Fibroblast of gingiva (primary cell): ENCODE measurements around the gene ZDHHC8.

Source experiments
- DNase-seq: peaks from one replicate; pipeline ENCODE4 v3.0.0-alpha.2; 2011; ENCODE audit warnings: low read depth

The ZDHHC8 gene, protein sequence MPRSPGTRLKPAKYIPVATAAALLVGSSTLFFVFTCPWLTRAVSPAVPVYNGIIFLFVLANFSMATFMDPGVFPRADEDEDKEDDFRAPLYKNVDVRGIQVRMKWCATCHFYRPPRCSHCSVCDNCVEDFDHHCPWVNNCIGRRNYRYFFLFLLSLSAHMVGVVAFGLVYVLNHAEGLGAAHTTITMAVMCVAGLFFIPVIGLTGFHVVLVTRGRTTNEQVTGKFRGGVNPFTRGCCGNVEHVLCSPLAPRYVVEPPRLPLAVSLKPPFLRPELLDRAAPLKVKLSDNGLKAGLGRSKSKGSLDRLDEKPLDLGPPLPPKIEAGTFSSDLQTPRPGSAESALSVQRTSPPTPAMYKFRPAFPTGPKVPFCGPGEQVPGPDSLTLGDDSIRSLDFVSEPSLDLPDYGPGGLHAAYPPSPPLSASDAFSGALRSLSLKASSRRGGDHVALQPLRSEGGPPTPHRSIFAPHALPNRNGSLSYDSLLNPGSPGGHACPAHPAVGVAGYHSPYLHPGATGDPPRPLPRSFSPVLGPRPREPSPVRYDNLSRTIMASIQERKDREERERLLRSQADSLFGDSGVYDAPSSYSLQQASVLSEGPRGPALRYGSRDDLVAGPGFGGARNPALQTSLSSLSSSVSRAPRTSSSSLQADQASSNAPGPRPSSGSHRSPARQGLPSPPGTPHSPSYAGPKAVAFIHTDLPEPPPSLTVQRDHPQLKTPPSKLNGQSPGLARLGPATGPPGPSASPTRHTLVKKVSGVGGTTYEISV

DNA sequence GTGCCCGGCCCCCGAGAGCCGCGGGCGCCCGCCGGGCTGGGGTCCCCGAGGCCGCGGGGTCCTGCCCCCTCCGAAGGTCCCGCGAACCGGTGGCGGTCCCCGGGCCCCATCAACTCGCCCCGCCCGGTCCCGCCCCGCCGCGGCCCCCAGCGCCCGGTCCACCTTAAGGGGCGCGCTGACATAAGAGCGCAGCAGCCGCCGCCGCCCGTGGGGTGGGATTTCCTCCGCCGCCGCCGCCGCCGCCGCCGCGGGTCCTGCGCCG is at the start of gene ZDHHC8:
Gene ZDHHC8, plus strand, starts transcription at position 208 of the 262 bp plus-strand sequence. CDS start 144 bp downstream, outside the sequence.
- peak; percentile 20 for DNase-seq

DNA sequence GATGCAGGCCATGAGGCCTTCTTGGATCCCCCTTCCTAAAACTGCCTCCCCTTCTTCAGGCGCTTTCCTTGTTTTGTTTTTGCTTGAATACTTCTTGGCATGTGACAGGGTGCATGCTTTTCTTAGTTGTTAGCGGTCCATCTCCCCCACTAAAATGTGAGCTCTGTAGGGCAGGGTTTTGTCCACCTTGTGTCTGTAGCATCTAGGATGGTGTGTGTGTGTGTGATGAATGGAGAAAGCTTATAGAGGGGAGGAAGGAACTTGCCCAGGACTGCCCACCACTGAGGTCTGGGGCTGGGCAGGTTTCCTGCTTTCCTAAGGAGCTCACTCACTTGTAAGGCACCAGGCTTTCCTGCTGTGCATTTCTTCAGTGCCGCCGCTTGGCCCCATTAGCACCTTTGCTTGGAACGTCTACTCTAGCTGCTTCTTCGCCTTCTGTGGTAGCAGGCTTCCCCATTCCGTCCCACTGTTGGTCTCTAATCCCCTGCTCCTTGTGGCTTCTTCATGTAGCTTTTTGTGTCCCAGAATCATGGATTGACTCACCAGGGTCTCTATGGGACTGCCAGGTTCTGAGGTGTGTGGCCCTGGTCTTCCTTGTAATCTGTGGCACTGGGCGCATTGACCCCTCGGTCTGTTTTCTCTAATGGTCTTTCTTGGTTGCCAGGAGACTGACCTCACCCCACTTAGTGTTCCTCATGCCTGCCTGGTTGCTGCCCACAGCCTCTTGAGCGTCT is 48.3 kb upstream of the ZDHHC8 start:
- DNase-seq: no peak

DNA sequence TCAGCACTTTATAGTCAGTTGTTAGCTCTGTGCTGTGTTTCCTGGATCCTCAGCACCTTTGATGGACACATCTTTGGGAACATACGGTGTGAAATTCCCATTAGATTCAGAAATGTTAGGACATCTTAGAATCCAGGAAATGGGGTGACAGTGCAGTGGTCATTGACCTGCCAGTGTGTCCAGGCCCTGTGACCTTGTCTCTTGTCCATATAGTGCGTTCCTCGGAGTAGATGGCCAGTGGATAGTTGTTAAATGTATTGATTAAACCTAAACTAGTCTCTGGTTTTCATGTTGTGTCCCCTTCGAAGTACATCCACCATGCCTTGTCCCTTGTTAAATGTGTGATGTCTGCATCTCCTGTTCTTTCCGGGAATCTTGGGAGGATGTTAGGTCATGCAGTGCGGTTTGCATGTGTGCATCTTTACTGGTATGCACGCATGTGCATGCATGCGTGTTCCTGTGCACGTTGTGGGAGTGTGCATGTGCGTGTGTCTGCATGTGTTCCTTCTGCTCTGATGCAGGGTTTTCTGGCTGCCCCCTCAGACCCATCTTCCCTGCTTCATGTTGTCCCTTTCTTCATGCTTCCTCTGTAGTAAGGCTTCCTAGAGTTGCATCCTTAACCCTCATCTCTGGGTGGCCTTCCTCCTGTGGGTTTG is 47.6 kb upstream of the ZDHHC8 start:
- DNase-seq: no peak

DNA sequence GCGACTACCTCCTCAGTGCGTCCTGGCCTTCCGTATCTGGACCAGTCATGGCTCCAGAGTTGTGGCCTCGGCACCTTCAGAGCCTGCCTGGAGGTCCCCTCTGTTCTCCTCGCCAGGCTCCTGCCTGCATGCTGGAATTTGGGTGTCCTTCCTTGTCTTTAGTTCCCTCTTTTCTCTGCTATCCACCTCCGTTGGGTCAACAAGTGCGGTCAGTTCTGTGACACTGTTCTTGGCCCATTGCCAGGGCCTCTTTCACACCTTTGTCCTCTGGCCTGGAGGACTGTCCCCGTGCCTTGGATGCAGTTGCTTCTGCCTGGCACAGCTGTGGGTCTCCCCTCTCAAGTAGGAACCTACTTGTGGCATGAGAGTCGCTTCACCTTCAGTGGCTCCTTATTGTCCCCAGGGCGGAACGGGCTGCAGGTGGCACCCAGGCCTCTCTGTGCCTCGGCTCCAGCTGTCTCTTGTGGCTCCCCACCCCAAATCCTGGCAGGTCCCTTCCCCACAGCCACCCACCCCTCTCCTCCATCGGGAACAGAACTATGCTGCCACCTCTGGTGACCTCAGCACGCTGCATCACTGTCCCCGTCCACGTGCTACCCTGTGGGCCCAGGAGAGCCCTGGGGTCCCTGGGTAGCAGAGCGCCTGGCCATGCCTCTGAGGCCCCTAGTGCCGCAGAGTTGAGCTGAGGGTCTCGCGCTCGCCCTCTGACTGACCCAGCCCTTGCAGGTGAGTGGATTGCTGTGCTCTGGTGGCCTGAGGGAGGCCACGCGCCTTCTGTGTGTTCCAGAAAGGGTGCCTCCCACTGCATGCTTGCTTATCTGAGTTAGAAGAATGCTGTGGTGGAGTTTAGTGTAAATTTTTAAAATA is 46.8 kb upstream of the ZDHHC8 start:
- no peak for DNase-seq

DNA sequence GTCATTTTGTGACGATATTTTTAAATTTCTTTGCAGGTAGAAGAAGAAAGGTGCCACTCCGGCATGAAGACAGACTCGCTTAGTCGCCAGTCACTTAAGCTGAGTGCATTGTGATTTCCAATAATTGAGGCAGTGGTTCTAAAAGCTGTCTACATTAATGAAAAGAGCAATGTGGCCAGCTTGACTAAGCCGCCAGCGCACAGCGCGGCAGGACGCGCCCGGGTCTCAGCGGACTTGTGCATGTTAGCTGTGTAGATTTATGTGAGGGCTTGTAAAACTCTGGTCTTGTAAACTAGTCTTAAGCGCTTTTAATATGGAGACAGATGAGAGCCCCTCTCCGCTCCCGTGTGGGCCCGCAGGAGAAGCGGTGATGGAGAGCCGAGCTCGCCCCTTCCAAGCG is 46.0 kb upstream of the ZDHHC8 start:
- DNase-seq: no peak

DNA sequence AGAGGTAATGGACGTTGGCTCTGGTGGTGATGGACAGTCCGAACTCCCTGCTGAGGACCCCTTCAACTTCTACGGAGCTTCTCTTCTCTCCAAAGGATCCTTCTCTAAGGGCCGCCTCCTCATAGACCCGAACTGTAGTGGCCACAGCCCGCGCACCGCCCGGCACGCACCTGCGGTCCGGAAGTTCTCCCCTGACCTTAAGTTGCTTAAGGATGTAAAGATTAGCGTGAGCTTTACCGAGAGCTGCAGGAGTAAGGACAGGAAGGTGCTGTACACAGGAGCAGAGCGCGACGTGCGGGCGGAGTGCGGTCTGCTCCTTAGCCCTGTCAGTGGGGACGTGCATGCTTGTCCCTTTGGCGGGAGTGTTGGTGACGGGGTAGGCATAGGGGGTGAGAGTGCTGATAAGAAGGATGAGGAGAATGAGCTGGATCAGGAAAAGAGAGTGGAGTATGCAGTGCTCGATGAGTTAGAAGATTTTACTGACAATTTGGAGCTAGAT is 45.5 kb upstream of the ZDHHC8 start:
- no peak for DNase-seq

DNA sequence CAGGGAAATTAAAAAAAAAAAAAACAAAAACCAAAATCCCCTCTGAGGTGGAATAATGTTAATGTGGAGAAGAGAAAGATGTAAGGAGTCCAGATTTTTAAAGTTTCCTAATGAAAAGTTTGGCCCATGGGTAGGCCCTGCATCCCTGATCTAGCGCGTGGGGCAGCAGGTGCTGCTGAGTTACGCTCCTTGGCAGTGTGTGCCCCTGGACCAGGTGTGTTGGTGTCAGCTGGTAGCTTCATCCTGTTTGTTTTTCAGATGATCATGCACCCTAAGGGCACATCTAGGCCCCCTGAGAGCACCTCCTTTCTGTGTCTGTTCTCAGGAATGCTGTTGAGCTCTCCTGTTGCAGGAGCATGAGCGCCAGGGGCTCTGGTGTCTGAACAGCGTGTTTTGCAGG is 44.8 kb upstream of the ZDHHC8 start:
- no peak for DNase-seq

DNA sequence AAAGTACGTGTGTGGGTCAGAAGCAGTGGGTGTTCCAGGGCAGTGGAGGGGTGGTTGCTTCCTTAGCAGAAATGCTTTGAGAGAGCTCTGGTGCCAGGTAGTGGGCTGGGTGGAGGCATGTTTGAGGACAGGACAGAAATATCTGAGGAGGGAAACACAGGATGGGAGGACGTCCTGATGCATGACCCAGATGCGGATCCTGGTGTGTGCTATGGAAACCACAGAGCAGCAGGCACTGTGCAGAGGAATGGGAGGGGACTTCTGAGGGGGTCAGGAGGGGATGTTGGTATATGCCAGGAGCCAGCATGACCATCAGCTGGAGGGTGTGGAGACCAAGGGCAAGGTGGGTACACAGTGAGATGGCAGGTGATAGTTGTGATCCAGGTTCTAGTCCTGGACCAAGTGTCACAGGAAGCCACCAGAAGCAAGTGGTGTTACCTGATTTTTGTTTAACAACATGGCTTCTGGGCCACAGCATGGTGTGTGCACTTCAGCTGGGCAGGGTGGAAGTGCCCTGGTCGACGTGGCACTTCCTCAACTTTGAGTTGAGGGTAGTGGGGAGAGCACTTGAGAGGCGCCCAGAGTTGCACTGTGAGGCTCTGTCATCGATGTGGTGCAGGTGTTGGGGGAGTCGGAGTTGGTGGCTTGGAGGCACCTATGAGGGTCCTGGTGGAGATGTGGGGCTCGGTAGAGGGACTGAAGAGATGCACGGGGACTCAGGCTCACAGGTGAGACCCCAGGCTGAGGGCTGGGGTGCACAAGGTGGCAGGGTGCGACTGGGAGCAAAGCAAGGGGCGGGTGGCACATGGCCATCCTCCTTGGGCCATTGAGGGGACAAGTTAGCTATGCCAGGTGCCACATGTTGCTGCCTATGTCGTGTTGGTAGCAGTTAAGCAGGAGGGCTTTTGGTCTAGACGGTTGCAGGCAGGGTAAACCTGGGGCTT is 44.0 kb upstream of the ZDHHC8 start:
- DNase-seq: no peak

DNA sequence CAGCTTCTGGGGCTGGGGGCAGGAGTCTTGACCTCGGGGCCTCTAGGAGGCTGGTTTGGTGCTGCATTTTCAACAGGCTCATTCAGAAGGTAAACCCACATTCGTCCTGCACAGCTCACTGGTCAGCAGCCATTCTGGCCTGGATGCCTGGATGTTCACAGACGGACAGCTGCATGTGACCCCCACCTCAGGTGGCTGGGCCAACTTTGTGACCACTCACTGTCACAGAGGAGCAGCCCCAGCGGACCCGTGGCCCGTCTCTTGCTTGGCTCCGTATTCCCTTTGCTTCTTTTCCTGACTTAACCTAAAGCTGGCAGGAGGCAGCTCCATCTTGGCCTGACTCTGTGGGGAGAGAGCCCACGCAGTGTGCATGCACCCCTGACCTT is 43.3 kb upstream of the ZDHHC8 start:
- DNase-seq: no peak

DNA sequence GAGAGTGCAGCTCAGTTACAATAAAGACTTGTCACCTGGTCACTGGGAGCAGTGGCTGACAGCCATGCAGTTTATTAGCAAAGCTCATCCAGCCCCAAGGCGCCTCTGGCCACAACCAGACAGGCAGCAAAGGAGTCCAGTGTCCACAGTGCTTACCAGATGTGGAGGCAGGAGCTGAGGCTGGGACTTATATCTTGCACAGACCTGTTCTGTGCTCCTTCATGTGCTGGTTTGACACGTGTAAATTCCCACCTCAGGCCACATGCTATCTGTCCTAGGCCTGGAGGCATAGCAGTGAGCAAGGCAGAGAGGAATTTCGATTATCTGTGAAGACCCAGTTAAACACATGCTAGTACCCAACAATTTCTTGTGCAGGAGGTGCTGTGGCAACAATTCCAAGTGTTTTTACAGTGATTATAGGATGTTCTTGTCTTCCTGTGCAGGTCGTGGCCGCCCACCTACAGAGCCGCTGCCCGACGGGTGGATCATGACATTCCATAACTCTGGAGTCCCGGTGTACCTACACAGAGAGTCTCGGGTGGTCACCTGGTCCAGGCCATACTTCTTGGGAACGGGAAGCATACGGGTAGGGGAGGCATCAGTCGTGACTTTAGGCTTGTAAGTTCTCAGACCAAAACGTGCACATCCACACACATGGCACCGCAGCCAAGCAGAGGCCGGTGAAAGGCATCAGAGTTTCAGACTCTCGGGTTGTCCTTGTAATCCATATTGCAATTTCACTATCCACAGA is 42.2 kb upstream of the ZDHHC8 start:
- DNase-seq: no peak

DNA sequence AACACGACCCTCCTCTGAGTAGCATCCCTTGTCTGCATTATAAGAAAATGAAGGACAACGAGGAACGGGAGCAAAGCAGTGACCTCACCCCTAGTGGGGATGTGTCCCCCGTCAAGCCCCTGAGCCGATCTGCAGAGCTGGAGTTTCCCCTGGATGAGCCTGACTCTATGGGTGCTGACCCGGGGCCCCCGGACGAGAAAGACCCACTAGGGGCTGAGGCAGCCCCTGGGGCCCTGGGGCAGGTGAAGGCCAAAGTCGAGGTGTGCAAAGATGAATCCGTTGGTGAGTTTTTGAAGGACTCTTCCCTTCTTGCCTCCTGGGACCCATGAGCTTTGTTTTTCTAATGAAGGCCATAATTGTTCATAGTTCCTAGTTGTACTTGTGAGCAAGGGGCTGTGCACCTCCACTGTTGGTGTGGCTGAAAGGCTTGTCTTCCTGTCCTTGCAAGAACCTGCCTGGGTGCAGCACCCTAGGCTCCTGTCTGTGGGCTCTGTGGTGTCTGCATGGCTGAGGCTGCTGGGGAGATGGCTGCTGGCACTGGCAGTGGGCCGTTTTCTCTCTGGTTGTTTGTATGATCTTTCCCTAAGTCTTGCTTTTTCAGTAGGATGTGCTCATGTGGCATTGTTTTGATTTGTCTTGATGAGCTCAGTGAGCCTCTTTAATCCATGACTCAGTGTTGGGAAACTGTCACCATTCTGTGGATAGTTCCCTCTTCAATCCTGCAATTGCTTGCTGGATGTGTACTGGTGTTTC is 41.5 kb upstream of the ZDHHC8 start:
- DNase-seq: peak; percentile 71

DNA sequence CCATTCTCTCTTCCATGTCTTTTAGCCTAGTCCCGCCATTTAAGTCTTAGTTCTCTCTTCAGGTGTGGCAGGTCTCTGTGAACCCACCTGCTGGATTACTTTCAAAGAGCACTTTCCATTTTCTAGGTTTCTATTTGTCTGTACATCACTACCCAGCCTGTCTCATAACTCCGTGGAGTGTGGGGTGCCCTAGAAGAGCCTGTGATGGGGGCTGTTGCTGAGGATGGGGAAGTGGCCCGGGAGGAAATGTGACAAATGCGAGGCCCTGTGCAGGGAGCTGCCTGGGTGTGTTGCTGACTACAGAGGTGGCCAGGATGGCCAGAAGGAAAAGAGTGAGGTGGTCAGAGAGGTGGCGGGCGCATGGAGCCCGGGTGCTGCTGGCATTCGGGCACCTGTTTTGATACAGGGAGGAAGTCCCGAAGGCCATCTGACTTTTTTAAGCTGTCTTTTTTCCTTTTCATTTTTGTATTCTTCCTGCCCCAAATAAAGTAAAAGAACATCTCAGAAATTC is 40.8 kb upstream of the ZDHHC8 start:
- DNase-seq: no peak

DNA sequence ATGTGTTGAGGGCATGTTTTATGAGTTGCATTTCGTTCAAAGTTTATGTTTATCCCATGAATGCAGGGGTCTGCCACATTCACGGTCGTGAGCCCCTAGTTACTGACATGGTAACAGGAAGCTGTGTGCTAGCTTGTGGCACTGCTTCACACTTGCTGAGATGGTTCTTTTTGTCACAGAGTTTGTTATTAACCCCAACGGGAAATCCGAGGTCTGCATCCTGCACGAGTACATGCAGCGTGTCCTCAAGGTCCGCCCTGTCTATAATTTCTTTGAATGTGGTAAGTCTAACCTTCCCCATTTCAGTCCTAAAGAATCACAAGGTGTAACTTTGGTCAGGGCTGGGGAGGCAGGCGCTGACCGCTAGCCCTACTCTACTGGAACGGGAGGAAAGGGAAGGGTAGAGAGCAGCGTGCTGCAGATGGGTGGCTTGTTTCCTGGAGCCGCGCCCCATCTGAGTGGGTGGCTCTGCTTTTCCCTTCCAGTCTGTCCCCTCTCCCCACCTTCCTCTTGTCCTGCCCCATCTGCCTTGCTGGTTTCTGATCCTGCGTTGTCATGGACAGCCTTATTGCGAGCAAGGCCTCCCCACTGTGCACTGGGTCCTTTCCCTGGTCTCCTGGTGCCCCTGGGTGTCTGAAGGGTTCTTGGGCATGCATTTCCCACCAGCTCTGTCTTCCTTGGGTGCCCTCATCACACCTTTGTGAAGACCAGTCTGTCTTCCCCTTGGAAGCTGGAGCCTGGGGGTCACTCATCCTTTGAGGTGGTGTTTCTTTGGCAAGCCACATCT is 39.7 kb upstream of the ZDHHC8 start:
- no peak for DNase-seq

DNA sequence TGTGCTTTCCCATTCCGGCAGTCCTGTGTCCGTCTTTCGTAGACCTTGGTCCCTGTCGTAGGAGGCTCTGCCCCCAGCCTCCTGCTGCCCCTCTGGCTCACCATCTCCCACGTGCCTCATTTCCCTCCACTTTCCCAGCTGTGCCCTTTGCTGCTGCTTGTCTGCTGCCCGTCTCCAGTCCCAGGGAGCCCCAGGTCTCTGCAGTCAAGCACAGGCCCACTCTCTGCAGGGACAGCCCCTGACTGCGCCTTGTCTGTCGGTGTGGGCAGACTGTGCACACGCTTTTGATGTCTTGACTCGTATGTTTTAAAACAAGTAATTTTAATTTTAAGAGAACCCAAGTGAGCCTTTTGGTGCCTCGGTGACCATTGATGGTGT is 39.1 kb upstream of the ZDHHC8 start:
- no peak for DNase-seq

DNA sequence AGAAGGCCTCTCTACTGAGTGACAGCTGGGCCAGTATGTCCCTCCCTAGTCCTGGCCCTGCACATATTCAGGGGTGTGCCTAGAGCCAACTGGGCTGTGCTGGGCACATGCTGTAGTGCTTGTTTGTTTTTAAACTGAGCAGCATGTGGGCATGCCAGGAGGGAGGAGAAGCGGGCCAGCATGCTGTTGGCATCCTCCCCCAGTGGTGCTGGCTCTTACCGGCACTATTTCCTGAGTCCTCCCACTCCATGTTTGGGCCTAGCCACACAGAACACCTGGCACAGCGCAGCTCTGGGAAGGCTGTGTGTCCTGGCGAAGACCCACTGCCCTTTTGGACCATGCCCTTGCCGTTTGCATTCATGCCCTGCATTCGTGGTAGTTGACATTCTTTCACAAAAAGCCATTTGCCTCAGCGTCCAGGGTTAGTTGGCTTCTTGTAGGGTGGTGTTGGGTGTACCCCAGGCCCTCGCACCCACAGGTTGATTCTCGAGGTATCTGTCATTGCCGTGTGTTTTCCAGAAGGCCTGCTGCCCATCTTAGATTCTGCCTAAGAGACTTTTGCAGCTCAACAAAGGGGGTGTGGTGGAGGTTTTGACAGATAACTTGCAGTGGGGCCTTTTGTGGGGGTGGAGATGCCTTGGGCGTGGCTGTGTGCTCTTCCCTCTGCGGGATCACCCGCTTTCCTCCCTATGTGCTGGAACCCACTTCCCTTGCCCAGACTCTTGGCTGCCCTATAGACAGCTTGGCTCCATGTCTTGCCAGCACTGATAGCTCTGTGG is 38.0 kb upstream of the ZDHHC8 start:
- no peak for DNase-seq

DNA sequence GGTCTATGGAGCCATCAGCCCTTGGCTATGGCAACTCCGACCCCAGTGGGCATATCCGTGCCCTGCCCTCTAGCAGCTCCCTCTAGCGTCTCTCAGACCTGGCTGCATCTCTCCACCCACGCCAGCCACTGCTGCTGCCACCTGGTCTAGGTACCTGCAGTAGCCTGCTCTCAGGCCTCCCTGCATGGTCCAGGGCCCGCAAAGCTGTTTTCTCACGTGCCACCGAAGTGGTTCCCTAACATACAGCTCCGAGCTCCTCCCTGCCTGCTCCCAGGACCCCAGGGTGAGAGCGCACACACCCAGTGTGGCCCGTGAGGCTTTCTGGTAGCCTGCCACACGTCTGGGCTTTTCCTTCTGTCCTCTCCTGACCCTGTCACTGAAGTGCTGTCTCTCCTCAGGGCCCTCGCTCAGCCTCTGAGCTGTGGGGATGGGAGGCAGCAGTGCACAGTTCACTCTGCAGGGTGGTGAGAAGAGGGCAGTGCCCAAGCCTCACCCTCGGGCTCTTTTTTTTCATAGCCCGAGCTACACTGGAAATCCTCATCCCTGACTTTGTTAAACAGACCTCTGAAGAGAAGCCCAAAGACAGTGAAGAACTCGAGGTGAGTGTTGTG is 37.3 kb upstream of the ZDHHC8 start:
- no peak for DNase-seq
